K562 (cell line): Measurements from ENCODE around the gene DNAJC1. TPM values are rescaled to one million over a fixed set of nuclear protein-coding genes. Genes with fewer than 3 reads are reported as not detected.

Experiments used
- ATF3 ChIP-seq, 2 experiments: fragments of 450-650 bp in 1 of 2; sonication (generic) in 1 of 2; formaldehyde crosslinking in 1 of 2; IDR thresholded peaks in 1 of 2; conservative IDR thresholded peaks in 1 of 2; 2 replicates each; pipeline versions ENCODE4 v1.6.1 to v1.8.1; 2016 to 2023; ENCODE audit warnings: mild to moderate bottlenecking in 2 of 2, moderate library complexity in 2 of 2, inconsistent platforms in 1 of 2, missing genetic modification reagents in 1 of 2
- GATAD2A ChIP-seq: fragments of 450-650 bp; IDR thresholded peaks from 2 replicates; pipeline ENCODE4 v1.6.1; 2017
- JUND ChIP-seq, 2 experiments: IDR thresholded peaks; 2 replicates in 1 of 2; 3 replicates in 1 of 2; pipeline ENCODE4 v1.6.1; 2011; ENCODE audit warnings: borderline replicate concordance in 2 of 2, low read depth in 2 of 2, low read length in 2 of 2, improper control_type of control experiment in 1 of 2, missing biosample characterization in 1 of 2, missing genetic modification characterization in 1 of 2, missing genetic modification reagents in 1 of 2
- NBN ChIP-seq: fragments of 450-650 bp; IDR thresholded peaks from 2 replicates; pipeline ENCODE4 v1.6.1; 2016; ENCODE audit warnings: low read depth, mild to moderate bottlenecking
- PRMT5 ChIP-seq: sonication (generic); formaldehyde crosslinking; IDR thresholded peaks from 2 replicates; pipeline ENCODE4 v1.5.0; 2020; ENCODE audit warnings: missing genetic modification reagents
- RCOR1 ChIP-seq, 2 experiments: IDR thresholded peaks; 2 replicates each; pipeline ENCODE4 v1.6.1; 2012; ENCODE audit warnings: low read depth in 2 of 2, low read length in 2 of 2, borderline replicate concordance in 1 of 2, improper control_type of control experiment in 1 of 2
- REST ChIP-seq, 2 experiments: fragments of 450-650 bp; formaldehyde crosslinking in 1 of 2; IDR thresholded peaks; 2 replicates each; pipeline versions ENCODE4 v1.4.0 to v1.6.1; 2014 to 2020; ENCODE audit warnings: mild to moderate bottlenecking in 2 of 2, borderline replicate concordance in 1 of 2, low read depth in 1 of 2
- SMARCE1 ChIP-seq: fragments of 450-650 bp; IDR thresholded peaks from 2 replicates; pipeline ENCODE4 v1.7.1; 2016; ENCODE audit warnings: mild to moderate bottlenecking
- ZNF592 ChIP-seq: fragments of 450-650 bp; IDR thresholded peaks from 2 replicates; pipeline ENCODE4 v1.6.1; 2017; ENCODE audit warnings: antibody characterized with exemption, mild to moderate bottlenecking
- polyA plus RNA-seq, 8 experiments: library from polyadenylated mRNA; depleted of rRNA in 4 of 8; stranded (reverse) in 5 of 8; unstranded in 3 of 8; fragments of >200 nt; fragmentation: Nextera tagmentation in 2 of 8; fragmentation: Illumina TruSeq in 1 of 8; extraction: Ambion mirVana in 2 of 8; extraction: Trizol in 1 of 8; gene quantifications; 2 replicates each; pipeline versions ENCODE4 v1.2.1 to v1.2.3, GENCODE V29; 2011 to 2014; ENCODE audit warnings: inconsistent platforms in 1 of 8, missing spikeins in 1 of 8
- total RNA-seq, 7 experiments: library from RNA; depleted of rRNA in 6 of 7; stranded (reverse); fragments of >200 nt in 6 of 7; fragmentation: Illumina TruSeq in 2 of 7; extraction: Trizol in 2 of 7; gene quantifications; 2 replicates each; pipeline versions ENCODE4 v1.2.1 to v1.2.3, GENCODE V29; 2011 to 2021; ENCODE audit warnings: low replicate concordance in 1 of 7

DNAJC1 gene
- total and polyA plus RNA-seq, 9 of the 15 experiments (the other 6 are each of a cell fraction or from before 2014, with no cell fraction given): 5.4 to 77.6 (median 40.3) TPM

- TF ChIP-seq ZNF592: peak; percentile 59; the same call in 1 of the 2 replicates
- peak; percentile 49 for TF ChIP-seq ATF3 (IDR thresholded peaks at IDR 0.05)
- no peak for TF ChIP-seq ATF3 (CRISPR knock-in tag; conservative IDR thresholded peaks at IDR 0.05)
- TF ChIP-seq GATAD2A: no peak
- TF ChIP-seq JUND (IDR thresholded peaks at IDR 0.05; ENCODE audit: borderline replicate concordance, low read depth, low read length): peak; percentile 50; the same call in 1 of the 2 replicates
- TF ChIP-seq JUND (tag; IDR thresholded peaks at IDR 0.05; ENCODE audit: borderline replicate concordance, low read depth, low read length): no peak
- peak; percentile 66 for TF ChIP-seq SMARCE1
- no peak for TF ChIP-seq PRMT5 (CRISPR knock-in tag)
- TF ChIP-seq NBN: 0 out of 2 replicates have a peak, but pooled peaks have one; percentile 47
- 0 out of 4 replicates have a peak, but pooled peaks of 1 of the 2 experiments have one; percentile 43 for TF ChIP-seq RCOR1 (IDR thresholded peaks at IDR 0.05; ENCODE audit: borderline replicate concordance in 1 of 2, low read depth in 2 of 2, low read length in 2 of 2)
- TF ChIP-seq REST (IDR thresholded peaks at IDR 0.05; ENCODE audit: borderline replicate concordance): peak; percentile 16; the same call in 1 of the 2 replicates
- TF ChIP-seq REST (CRISPR knock-in tag; IDR thresholded peaks at IDR 0.05; ENCODE audit: low read depth): no peak
Measured at GRCh38 chr10:22042557-22043326, 39.2 kb upstream of the DNAJC1 start (continued).
